Adrenal gland (tissue), 5 donors: Measurements from ENCODE around the gene NBPF1.
"Not testable (repeated sequence)": the region's sequence is repeated elsewhere in the genome, so short reads cannot be mapped to it uniquely, and the experiment has no call there.

Experiments used
- CTCF ChIP-seq, 6 experiments: fragments of 450-650 bp in 4 of 6; fragments of 200-600 bp in 2 of 6; sonication (generic) in 1 of 6; IDR thresholded peaks; 1 replicate in 5 of 6; 2 replicates in 1 of 6; pipeline versions ENCODE4 v1.5.1 to v1.8.0; 2016 to 2021; ENCODE audit warnings: antibody characterized with exemption in 6 of 6, mild to moderate bottlenecking in 2 of 6, moderate library complexity in 1 of 6
- POLR2A ChIP-seq, 2 donors: fragments of 450-650 bp; IDR thresholded peaks; one replicate each; pipeline ENCODE4 v1.6.1; 2017; ENCODE audit warnings: antibody characterized with exemption in 2 of 2, mild to moderate bottlenecking in 2 of 2, moderate library complexity in 1 of 2
- donor health status: DM: no; HTN: no; CAD: no.

- TF ChIP-seq CTCF, POLR2A (IDR thresholded peaks at IDR 0.05): not testable (repeated sequence)
Measured at GRCh38 chr1:16532235-16532991, 81.0 kb downstream of the NBPF1 start.
